Thyroid gland (tissue), 4 donors: ENCODE results near the gene CDK5RAP2.

Experiments
- POLR2A ChIP-seq, 2 donors: fragments of 450-650 bp; IDR thresholded peaks; one replicate each; pipeline ENCODE4 v1.6.1; 2017; ENCODE audit warnings: antibody characterized with exemption in 2 of 2, mild to moderate bottlenecking in 2 of 2, moderate library complexity in 1 of 2
- TF ChIP-seq, protein P1 (sequence below), 6 experiments: fragments of 200-600 bp in 3 of 6; fragments of 450-650 bp in 3 of 6; sonication (generic) in 3 of 6; IDR thresholded peaks; one replicate each; pipeline ENCODE4 v1.5.1; 2016 to 2019; ENCODE audit warnings: antibody characterized with exemption in 6 of 6, mild to moderate bottlenecking in 2 of 6, inconsistent platforms in 1 of 6, moderate library complexity in 1 of 6

- TF ChIP-seq, protein P1, sequence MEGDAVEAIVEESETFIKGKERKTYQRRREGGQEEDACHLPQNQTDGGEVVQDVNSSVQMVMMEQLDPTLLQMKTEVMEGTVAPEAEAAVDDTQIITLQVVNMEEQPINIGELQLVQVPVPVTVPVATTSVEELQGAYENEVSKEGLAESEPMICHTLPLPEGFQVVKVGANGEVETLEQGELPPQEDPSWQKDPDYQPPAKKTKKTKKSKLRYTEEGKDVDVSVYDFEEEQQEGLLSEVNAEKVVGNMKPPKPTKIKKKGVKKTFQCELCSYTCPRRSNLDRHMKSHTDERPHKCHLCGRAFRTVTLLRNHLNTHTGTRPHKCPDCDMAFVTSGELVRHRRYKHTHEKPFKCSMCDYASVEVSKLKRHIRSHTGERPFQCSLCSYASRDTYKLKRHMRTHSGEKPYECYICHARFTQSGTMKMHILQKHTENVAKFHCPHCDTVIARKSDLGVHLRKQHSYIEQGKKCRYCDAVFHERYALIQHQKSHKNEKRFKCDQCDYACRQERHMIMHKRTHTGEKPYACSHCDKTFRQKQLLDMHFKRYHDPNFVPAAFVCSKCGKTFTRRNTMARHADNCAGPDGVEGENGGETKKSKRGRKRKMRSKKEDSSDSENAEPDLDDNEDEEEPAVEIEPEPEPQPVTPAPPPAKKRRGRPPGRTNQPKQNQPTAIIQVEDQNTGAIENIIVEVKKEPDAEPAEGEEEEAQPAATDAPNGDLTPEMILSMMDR (IDR thresholded peaks at IDR 0.05) = no peak
- no peak for TF ChIP-seq POLR2A (IDR thresholded peaks at IDR 0.05)
Measured at GRCh38 chr9:120446671-120447070, 133.3 kb downstream of the CDK5RAP2 start.
